HG03066 (cell line): ENCODE data around the gene PLSCR3.

ENCODE experiments used
- ATAC-seq: cut with Tn5 transposase; IDR thresholded peaks from one replicate; pipeline ENCODE4 v1.9.1; 2021; ENCODE audit warnings: low read depth; ENCODE audit not compliant: unreplicated experiment

The PLSCR3 gene

GRCh38 chr17:7394452-7395191 is at the start of gene PLSCR3:
Gene PLSCR3, minus strand, starts transcription at chr17:7394525. Its CDS starts 415 bp downstream, at chr17:7394110.
- peak; percentile 75 for ATAC-seq

GRCh38 chr17:7443499-7444485 is 49.5 kb upstream of the PLSCR3 start:
- ATAC-seq = no peak

- ATAC-seq = no peak
These were observed 47.8 kb upstream of the PLSCR3 start for GRCh38 chr17:7442142-7442541.

- ATAC-seq = no peak
These were observed 46.9 kb upstream of the PLSCR3 start for GRCh38 chr17:7441266-7441665.

- ATAC-seq = no peak
These were observed 46.5 kb upstream of the PLSCR3 start for GRCh38 chr17:7440834-7441195.

- no peak for ATAC-seq
These were observed 45.9 kb upstream of the PLSCR3 start for GRCh38 chr17:7440113-7440833.

GRCh38 chr17:7439462-7440112 is 45.3 kb upstream of the PLSCR3 start, which contains the start of gene FGF11:
Gene FGF11, plus strand, starts transcription at chr17:7439512. Its CDS starts 109 bp downstream, at chr17:7439621.
- no peak for ATAC-seq

- ATAC-seq = no peak
These were observed 44.5 kb upstream of the PLSCR3 start for GRCh38 chr17:7438656-7439460.

GRCh38 chr17:7437950-7438614 is 43.8 kb upstream of the PLSCR3 start:
- no peak for ATAC-seq

GRCh38 chr17:7437369-7437863 is 43.1 kb upstream of the PLSCR3 start:
- no peak for ATAC-seq

GRCh38 chr17:7436556-7437368 is 42.4 kb upstream of the PLSCR3 start:
- ATAC-seq = no peak

GRCh38 chr17:7435676-7436555 is 41.6 kb upstream of the PLSCR3 start:
- no peak for ATAC-seq

- ATAC-seq = no peak
These were observed 38.0 kb upstream of the PLSCR3 start for GRCh38 chr17:7432296-7432695.

- ATAC-seq = no peak
These were observed 36.9 kb upstream of the PLSCR3 start for GRCh38 chr17:7431231-7431630.

- ATAC-seq = no peak
These were observed 35.4 kb upstream of the PLSCR3 start for GRCh38 chr17:7429722-7430121.

GRCh38 chr17:7428557-7428956 is 34.2 kb upstream of the PLSCR3 start, which contains the start of gene SPEM3:
Gene SPEM3, plus strand, starts transcription at chr17:7428857. Its CDS starts 46 bp downstream, at chr17:7428903.
- no peak for ATAC-seq

- no peak for ATAC-seq
These were observed 33.2 kb upstream of the PLSCR3 start for GRCh38 chr17:7427549-7427948.
